Activated T-cell treated with anti-CD3 and anti-CD28 coated beads for 4 hours (primary cell): Measurements from ENCODE around the gene CT45A3.
"Not testable (repeated sequence)": the region's sequence is repeated elsewhere in the genome, so short reads cannot be mapped to it uniquely, and the experiment has no call there.

Experiments
- DNase-seq: peaks from one replicate; pipeline ENCODE4 v3.0.0-alpha.2; 2020

Gene CT45A3, protein sequence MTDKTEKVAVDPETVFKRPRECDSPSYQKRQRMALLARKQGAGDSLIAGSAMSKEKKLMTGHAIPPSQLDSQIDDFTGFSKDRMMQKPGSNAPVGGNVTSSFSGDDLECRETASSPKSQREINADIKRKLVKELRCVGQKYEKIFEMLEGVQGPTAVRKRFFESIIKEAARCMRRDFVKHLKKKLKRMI

GRCh38 chrX:135768091-135768490 lies at the start of gene CT45A3:
TSS of gene CT45A3 (minus strand) at chrX:135768191. CDS start at chrX:135764444, 3,747 bp downstream.
- DNase-seq, result not testable (repeated sequence)

DNA sequence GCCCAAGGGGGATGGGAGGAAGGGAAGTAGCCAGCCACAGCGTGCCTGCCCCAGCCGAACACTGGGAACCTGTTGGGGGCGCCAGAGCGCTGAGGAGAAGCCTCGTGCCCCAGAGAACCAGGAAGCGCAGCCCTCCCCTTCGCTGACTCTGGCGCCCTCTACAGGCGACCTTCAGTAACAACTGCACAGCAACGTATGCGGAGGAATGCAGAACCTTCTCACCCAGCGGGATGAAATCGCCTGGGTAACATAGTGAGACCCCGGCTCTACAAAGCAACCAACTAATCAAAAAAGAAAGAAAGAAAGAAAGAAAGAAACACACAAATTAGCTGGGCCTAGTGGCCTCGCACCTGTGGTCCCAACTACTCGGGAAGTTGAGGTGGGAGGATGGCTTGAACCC lies 34.7 kb upstream of the CT45A3 start, which contains the start of gene CT45A6:
TSS of gene CT45A6 (minus strand) at position 101 of the 400 bp plus-strand sequence. CDS start 3,794 bp downstream, outside the sequence.
- not testable (repeated sequence) for DNase-seq

GRCh38 chrX:135785403-135785802 lies 17.4 kb upstream of the CT45A3 start, which contains the start of gene CT45A5:
TSS of gene CT45A5 (minus strand) at chrX:135785503. CDS start at chrX:135781729, 3,774 bp downstream.
- not testable (repeated sequence) for DNase-seq

- DNase-seq, result not testable (repeated sequence)
Measured at GRCh38 chrX:135744739-135745138, 23.3 kb downstream of the CT45A3 start.

GRCh38 chrX:135741192-135741715 lies 26.7 kb downstream of the CT45A3 start:
- DNase-seq, result no peak

- no peak for DNase-seq
Measured at GRCh38 chrX:135740681-135741149, 27.3 kb downstream of the CT45A3 start.

- no peak for DNase-seq
Measured at GRCh38 chrX:135737366-135738071, 30.5 kb downstream of the CT45A3 start.

GRCh38 chrX:135734666-135735065 lies 33.3 kb downstream of the CT45A3 start:
- DNase-seq, result not testable (repeated sequence)

- no peak for DNase-seq
Measured at GRCh38 chrX:135713795-135714194, 54.2 kb downstream of the CT45A3 start.

GRCh38 chrX:135713183-135713689 lies 54.8 kb downstream of the CT45A3 start, which contains the start of gene CT45A1:
TSS of gene CT45A1 (plus strand) at chrX:135713639. CDS start at chrX:135718941, 5,302 bp downstream.
- DNase-seq, result not testable (repeated sequence)
